ENCODE measurements around the gene AVPR1A.
"Not testable (repeated sequence)": the region's sequence is repeated elsewhere in the genome, so short reads cannot be mapped to it uniquely, and the experiment has no call there.

The AVPR1A gene

DNA sequence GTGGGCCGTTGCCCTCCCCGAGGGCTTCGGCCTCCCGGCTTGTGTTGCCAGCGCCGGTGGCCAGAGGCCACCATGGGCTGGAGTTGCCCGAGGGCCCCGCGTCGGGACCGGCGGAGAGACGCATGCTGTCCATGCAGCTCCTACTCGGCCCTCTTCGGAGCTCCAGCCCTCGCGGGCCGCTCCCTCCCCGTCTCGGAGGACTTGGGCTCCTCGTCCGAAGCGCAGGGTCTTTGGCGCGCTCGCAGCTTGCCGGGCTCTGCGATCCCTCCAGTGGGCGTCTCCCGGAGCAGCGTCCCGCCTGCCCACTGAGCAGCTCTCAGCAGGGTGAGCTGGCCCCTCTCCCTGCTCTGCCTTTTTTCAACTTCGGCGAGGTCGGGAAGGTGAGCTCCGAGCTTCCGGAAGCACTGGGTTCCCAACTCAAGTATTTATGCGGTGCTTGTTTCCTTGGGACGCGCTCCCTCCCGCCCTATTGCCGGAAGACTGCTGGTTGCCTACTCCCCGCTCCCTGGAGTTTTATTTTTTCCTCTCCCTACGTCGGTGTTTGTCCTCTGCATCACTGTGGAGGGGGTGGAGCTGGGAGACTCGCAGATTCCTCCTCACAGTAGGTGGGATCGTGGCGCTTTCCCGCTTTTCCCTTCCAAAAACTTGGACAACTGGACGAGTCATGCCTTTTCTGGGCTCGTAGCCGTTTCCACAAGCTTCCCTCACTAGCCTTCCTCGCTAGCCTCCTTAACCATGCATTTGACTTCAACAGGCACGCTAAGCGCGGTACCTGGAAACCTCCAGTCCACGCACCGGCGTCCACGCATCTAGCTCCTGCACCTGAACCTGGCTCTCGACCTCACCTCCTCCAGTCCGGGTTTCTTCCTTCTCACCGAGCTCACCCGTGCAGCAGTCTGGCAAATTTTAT, at the start of gene AVPR1A:
Gene AVPR1A, minus strand, starts transcription at position 489 of the 910 bp plus-strand sequence. Its CDS starts 365 bp downstream, at position 124.
- no peak for DNase-seq

DNA sequence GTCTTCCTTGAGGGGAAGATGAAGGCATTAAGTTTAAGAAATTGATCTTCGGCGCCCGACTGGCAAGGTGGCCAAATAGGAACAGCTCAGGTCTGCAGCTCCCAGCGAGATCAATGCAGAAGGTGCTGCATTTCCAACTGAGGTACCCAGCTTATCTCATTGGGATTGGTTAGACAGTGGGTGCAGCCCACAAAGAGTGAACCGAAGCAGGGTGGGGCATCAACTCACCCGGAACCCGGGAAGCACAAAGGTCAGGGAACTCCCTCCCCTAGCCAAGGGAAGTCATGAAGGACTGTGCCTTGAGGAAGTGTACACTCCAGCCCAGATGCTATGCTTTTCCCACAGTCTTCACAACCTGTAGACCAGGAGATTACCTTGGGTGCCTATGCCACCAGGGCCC, 45.2 kb upstream of the AVPR1A start:
- DNase-seq, result no peak

DNA sequence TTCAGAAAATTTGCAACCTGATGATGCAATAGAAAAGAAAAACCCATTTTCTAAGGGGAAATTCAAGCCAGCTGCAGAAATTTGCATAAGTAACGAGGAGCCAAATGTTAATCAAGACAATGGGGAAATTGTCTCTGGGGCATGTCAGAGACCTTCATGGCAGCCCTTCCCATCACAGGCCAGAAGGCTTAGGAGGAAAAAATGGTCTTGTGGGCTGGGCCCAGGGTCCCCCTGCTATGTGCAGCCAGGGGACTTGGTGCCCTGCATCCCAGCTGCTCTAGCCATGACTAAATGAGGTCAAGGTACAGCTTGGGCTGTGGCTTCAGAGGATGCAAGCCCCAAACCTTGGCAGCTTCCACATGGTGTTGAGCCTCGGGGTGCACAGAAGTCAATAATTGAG, 28.2 kb upstream of the AVPR1A start:
- DNase-seq, result no peak

DNA sequence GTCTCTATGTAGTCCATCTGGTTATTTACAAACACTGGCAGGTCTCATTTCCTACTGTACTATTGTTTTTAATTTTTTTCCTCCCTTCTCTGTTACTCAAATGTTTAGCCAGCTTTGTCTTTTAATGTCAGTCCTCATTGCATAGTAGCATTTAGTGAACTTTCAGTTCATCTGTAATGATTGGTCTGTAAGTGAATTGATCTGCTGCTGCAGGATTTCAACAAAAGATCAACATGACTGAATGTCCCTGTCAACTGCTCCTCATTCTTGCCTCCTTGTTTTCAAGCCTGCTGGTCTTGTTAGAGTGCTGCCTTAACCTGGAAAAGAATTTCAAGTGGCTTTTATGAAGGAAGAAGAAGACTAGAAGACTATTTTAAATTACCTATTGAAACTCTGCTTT, 19.3 kb upstream of the AVPR1A start:
- no peak for DNase-seq

DNA sequence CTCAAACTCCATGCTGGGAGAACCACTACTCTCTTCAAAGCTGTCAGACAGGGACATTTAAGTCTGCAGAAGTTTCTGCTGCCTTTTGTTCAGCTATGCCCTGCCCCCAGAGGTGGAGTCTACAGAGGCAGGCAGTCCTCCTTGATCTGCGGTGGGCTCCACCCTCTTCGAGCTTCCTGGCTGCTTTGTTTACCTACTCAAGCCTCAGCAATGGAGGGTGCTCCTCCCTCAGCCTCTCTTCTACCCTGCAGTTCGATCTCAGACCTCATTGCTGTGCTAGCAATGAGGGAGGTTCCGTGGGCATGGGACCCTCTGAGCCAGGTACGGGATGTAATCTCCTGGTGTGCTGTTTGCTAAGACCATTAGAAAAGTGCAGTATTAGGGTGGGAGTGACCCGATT, 16.7 kb upstream of the AVPR1A start:
- DNase-seq, result not testable (repeated sequence)

DNA sequence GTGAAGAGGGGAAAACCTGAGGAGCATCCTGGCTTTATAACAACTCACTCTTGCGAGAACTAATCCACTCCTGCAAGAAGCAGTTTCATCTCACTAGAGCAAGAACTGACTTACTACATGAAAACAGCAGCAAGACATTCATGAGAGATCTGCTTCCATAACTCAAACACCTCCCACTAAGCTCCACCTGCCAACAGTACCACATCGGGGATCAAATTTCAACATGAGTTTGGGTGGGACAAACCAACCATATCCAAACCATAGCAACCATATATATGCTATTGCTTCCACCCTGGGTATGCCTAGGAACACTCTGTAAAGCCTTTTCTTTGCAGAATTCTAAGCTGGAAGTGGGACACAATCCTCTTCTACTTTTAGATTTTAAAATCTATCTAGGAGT, 13.9 kb upstream of the AVPR1A start:
- DNase-seq, result no peak

DNA sequence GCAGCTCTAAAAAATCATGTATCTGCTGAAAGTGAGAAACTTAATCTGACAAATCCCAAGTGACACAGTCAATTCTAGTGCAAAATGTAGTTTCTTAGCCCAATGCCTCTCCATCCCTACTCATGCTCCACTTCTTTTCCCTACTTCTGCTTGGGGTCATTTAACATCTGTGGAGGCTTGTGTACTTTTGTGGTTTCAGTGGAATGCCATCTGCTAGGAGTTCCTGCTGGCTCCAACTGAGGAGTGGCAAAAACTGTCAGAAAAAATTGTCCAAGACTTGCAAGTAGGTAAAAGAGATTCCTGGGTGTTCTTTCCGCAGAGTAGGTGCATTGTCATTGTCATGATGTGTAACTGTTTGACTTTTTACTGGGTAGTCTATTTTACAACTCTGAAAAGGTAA, 12.5 kb upstream of the AVPR1A start:
- no peak for DNase-seq

DNA sequence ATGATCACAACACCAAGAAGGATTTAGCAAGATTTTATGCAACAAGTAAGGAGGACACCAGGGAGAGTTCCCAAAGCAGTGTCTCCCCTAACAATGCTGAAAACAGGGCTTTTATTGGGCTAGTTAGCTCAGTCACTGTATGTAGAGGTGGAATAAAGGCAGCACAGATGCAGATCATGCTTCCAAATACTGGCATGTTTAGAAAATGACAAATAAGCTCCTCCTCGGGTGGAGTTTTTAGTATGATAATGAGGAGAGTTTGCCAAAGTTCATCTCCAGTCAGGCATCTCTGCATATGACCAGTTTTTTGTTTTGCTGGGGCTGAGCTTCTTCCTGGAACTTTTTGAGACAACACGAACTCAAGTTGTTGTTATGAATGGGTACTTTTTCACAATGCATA, 4.4 kb upstream of the AVPR1A start:
- no peak for DNase-seq

DNA sequence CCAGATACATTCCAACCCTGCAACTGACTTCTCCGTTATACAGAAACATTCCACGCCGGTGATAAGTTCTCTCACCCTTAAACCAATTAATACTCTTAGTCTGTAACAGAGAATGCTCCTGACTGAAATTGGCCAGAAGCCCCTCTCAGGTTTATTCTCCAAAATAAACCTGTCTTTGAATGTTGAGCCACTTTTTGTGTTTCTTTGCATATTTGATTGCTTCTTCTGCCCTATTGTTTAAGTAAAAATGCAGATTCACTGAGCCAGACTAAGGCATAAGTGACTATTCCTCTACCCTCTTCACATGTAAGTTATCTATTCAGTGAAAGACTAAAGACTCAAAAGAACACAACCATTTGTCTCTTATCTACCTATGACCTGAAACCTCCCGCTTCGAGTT, 3.6 kb upstream of the AVPR1A start:
- no peak for DNase-seq

DNA sequence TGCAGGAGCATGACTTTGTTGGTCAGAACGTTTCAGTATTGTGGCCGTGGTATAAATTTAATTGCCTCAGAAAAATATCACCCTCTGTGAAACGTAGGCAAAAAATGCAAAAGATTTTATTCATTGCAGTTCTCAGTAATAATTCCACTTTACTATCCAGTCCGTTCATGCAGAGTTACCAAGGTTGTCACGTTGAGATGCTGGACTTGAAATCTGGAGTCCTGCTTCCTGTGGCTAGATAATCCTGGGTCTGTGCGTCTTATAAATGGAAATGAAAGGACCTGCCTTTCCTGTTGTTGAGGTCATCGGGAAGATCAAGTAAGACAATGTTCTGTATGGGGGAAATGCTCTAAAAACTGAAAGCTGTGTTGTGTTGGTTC, 1.3 kb upstream of the AVPR1A start:
- DNase-seq, result no peak

DNA sequence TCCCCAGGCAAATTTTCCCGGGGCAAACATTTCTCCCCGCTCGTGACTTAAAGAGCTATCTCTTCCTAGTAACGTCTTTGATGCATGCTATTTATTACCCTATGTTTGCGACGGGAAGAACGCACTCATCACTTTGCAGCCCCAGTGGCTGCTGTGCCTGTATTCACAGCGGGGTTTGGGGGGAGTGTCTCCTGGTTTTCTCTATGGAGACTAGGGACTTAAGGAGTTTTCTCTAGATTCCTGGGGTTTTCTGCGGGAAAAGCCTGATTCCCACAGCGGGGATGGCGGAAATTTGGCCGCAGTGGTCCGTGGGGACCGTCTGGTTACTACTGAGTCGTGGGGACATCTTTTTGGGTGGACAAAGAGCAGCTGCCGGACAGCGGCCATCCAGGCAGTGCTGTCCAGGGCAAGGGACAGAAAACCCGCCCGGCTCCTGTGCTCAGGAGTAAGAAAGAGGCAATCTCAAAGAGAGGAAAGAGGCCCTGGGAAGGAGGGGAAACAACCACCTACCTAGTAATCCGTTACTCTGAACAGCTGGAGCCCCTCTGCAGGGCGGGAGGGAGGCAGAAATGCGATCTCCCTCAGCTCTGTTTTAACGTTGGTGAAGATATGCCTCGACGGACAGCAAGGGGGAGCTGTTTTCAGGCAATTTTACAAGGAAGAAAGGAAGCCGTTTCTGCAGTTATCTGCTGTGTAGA, 771 bp upstream of the AVPR1A start:
- DNase-seq, result no peak

DNA sequence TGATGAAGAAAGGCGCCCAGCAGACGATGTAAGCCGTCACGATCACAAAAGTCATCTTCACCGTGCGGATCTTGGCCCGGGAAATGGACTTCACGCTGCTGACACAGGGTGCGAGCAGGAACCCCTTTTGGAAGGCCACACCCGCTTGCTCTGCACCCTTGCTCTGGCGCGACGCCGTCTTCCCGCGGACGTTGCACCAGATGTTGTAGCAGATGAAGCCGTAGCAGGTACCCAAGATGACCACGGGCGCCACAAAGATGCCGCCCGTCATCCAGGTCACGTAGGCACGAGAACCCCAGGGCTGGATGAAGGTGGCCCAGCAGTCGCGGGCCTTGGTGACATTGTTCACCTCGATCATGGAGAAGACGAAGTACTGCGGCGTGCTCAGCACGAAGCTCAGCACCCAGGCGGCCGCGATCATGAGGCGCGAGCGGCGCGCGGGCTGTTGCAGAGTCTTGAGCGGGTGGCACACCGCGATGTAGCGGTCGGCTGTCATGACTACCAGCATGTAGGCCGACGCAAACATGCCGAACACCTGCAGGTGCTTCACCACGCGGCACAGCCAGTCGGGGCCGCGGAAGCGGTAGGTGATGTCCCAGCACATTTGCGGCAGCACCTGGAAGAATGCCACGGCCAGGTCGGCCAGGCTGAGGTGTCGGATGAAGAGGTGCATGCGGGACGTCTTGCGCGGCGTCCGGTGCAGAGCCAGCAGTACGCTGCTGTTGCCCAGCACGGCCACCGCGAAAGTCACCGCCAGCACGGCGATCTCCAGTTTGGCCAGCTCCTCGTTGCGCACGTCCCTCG, 890 bp downstream of the AVPR1A start:
- DNase-seq, result no peak

DNA sequence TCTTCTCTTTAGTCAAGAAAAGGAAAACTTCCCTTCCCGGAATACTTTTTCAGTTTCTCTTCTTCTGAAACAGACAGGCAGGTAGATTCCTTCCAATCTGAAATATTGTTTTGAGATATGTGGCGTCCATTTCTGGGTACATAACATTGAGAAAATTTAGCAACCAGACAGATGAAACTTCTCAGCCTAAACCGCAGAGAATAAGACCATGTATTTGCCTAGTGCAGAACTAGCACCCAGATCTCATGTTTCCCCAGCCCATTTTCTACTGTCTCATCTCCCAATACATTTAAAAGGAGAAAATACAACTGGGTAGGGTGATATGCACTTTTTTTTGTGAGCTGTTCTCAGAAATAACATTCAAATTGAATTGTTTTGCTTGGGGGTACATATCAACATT, 6.4 kb downstream of the AVPR1A start:
- no peak for DNase-seq

DNA sequence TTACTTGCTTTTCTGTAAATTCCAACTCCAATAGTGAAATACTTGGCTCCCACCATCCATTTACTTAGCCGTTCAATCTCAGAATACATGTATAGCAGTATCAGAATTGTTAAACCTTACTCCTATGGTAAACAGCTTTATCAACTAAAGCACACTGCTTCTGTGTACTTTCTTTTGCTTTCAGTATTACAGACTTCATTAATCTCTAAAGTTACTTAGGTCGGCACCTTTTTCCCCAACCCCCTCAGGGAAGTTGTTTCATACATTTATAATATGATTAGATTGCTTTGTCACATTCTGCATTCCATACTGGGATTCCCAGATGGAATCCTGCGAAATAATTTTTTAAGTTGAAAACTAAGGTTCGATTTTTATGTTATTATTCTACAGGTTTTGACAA, 12.5 kb downstream of the AVPR1A start:
- DNase-seq, result no peak

DNA sequence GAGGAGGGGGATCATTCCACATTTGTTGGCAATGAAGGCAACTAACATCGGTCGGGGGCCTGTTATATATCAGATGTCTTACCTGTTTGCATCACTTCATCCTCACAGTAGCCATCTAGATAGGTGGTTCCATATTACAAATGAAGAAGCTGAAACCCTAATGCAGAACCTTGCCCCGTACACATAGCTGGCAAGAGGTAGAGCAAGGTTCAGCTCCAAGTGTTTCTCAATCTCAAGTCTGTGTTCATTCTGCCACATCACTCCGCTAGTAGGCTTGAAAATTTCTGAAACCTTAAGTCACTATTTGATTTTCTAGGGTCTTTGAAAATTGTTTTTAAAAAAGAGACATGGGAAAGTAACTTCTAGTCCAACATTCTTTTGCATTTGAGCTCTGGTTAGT, 17.0 kb downstream of the AVPR1A start:
- DNase-seq, result no peak

DNA sequence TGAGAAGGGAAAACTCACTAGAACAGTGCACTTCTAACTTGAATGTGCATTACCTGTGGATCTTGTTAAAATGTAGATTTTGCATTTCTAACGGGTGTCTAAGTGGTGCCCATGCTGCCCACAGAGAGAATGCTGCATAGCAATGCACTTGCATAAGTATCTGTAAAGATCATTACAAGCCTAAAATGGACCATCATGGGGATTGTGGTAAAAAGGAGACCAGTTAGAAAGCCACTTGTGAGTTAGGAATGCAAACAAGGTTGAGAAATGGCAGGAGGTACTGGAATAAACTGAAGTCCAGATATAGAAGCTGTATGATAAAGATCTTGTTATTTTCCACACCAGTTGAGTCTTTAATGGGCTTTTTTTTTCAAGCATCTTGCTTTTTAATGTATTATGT, 18.8 kb downstream of the AVPR1A start:
- DNase-seq, result no peak

DNA sequence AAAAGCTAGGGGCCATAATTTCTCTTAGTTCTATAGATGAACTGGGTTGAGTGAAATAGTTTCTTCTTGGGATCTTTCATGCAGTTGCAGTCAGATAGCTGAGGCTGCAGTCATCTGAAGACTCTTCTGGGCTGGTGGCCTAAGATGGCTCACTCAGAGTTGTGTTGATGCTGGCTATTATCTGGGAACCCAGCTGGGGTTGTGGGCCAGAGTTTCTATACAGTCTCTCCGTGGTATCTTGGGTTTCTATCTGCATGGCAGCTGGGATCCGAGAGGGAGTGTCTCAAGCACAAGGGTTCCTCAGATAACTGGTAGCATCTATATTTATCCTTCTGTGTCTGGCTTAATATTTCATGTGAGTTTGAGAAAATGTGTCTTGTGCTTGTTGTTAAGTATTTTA, 21.1 kb downstream of the AVPR1A start:
- no peak for DNase-seq

DNA sequence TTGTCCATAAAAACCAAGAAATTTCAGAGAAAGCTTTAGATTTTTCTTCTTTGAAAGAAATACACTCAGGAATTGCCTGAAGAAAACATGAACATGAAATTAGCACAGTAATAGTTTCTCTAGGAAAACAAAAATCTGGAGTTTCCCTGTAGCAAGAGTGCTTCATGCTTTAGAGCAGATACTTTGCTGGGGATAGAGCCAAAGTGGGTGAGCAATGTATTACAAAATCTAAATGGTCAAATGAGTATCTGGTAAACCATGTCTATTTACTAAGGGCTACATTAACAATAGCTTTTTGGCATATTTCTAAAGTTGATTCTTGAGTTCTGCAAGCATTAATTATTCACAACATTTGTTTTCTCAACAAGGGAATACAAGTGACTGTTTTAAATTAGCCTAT, 26.2 kb downstream of the AVPR1A start:
- no peak for DNase-seq

DNA sequence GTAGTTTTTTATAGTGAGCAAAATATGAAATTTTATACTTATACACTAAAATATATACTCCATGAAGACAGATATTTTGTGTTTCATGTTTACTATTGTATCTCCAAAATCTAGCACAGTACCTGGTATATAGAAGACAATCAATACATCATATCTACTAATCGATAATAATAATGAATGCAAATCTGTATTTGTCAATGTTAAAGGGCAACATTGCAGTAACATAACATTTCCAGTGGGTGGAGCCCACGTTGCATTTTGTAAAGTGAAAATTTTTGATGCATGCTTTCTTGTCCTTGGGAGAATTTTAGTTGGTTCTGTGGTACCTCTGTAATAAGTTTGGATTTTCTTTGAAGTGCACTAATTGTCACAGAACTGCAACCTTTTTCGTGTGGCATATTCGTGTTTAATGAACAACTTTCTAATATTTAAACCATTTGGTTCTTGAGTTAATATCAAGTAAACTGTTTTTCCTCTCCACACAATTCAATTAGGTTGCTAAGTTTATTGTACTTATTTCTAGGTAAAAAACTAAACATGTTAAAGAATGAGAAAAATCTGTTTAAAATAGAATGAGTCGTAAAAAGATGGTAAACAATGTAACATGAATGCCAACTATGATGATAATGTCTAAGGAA, 47.4 kb downstream of the AVPR1A start:
- no peak for DNase-seq

DNA sequence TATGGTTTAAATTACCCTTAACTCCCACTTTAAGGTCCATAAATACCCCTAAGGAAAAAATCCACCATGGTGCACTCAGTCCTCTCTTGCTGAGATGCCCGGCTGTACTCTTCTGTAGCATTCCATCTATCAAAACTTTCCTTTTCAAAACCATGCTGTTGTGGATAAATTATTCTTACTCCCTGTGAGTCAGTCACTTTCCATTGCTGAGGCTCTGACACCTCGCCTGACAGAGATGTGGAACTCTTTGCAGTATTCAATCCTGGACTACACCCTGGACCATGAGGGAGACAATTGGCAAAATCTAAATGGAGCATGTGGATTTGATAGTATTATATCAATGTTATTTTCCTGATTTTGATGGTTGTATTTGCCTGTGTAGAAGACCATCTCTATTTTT, 49.1 kb downstream of the AVPR1A start:
- no peak for DNase-seq

DNA sequence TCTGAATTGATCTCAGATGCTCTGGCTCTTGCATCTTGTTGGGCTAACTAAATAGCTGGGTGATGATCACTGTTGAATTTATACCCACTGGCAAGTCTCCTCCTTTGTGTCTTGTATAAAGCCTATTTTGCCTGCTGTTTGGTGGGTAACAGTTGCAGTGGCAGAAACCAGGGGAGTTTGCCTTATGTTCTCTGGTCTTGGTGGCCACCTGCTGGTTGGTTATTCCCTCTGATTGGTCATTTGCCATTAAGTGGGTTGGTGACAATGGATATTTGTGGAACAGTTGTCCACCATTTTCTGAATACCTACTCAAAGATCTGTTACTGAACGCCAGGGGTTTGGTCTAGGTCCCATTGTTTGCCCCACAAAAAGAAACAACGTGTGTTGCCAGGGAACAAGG, 52.1 kb downstream of the AVPR1A start:
- DNase-seq, result no peak

DNA sequence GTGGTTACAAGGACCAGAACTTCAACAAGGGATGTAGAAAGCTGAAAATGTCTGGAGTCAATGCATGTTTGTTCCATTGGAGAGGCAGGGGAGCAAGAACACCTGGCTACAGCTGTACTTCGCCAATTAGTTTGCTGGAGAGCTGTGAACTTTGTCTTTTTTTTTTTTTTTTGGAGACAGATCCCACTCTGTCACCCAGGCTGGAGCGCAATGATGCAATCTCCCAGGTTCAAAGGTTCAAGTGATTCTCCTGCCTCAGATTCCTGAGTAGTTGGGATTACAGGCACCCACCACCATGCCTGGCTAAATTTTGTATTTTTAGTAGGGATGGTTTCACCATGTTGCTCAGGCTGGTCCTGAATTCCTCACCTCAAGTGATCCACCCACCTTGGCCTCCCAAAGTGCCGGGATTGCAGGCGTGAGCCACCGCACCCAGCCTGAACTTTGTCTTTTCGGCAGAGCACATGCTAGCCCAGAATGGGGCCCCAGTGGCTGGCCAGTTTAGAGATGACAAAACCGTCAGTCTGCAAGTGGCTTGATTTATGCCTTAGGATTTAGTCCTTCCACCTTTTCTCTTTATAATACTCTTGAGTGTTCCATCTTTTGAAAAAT, 55.5 kb downstream of the AVPR1A start:
- no peak for DNase-seq

DNA sequence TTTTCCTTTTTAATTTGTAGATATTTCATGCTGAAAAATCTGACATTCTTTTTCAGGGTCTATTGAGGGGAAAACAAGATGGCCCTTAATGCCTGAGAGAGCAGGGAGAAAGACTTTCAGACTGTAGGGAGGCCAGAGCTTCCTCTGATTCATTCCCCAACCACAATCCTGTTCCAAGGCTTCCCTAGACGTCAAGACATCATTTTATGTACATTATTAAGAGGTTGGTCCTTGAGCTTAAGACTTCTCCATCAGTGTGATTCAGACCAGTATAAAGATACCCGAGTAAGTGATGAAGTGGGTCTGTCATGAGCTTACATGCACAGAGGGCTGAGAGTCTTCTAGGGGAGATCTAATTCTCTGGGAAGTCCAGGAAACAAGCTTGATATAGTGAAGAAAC, 57.3 kb downstream of the AVPR1A start:
- DNase-seq, result no peak
